ENCODE measurements around the gene DDX50.
A peak's percentile ranks its signal among the peaks of the same experiment; 100 is the strongest.

Gene DDX50

GRCh38 chr10:68895041-68895440 is 6.1 kb upstream of the DDX50 start:
- no peak for TF ChIP-seq CTCF (IDR thresholded peaks at IDR 0.05; ENCODE audit: low read depth, low read length)
- Histone ChIP-seq H3K4me3 (ENCODE audit: low read depth, low read length) (no peak overlapping the region), H3K27ac (no peak overlapping the region), H3K27me3 (ENCODE audit: insufficient read depth, low read depth, severe bottlenecking) (no peaks in the 10 kb centered on the region), H3K9me3 (ENCODE audit: severe bottlenecking) (no peaks in the 10 kb centered on the region), H3K36me3 (no peaks in the 10 kb centered on the region)
- no peak for DNase-seq

GRCh38 chr10:68897336-68897741 is 3.8 kb upstream of the DDX50 start:
- Histone ChIP-seq H3K27ac (no peak overlapping the region), H3K4me3 (ENCODE audit: low read depth, low read length) (no peak overlapping the region), H3K9me3 (ENCODE audit: severe bottlenecking) (no peaks in the 10 kb centered on the region), H3K27me3 (ENCODE audit: insufficient read depth, low read depth, severe bottlenecking) (no peaks in the 10 kb centered on the region), H3K36me3 (peaks cover 5% of the 10 kb centered on the region)
- peak; percentile 46 for TF ChIP-seq CTCF (IDR thresholded peaks at IDR 0.05; ENCODE audit: low read depth, low read length)
- DNase-seq = peak; percentile 65

GRCh38 chr10:68899186-68899745 is 1.8 kb upstream of the DDX50 start:
- Histone ChIP-seq H3K27ac (peak overlapping the region; percentile 99), H3K9me3 (ENCODE audit: severe bottlenecking) (no peaks in the 10 kb centered on the region)

GRCh38 chr10:68900427-68901104 is 549 bp upstream of the DDX50 start:
- TF ChIP-seq CTCF (IDR thresholded peaks at IDR 0.05; ENCODE audit: low read depth, low read length) = no peak
- H3K4me3 ChIP-seq (ENCODE audit: low read depth, low read length) = peak overlapping the region; percentile 99
- DNase-seq = peak; percentile 93

More at GRCh38 chr10:68899186-68899745, 1.8 kb upstream of the DDX50 start:
- Histone ChIP-seq H3K27me3 (ENCODE audit: insufficient read depth, low read depth, severe bottlenecking) (no peaks in the 10 kb centered on the region), H3K4me3 (ENCODE audit: low read depth, low read length) (peak overlapping the region; percentile 99), H3K36me3 (peaks cover 7% of the 10 kb centered on the region)
- peak; percentile 23 for DNase-seq
- TF ChIP-seq CTCF (IDR thresholded peaks at IDR 0.05; ENCODE audit: low read depth, low read length) = no peak

GRCh38 chr10:68902382-68902781 is 1.3 kb downstream of the DDX50 start:
- peak overlapping the region; percentile 99 for H3K4me3 ChIP-seq (ENCODE audit: low read depth, low read length)
- no peaks in the 10 kb centered on the region for H3K27me3 ChIP-seq (ENCODE audit: insufficient read depth, low read depth, severe bottlenecking)
- peaks cover 18% of the 10 kb centered on the region for H3K36me3 ChIP-seq
- DNase-seq = no peak
- TF ChIP-seq CTCF (IDR thresholded peaks at IDR 0.05; ENCODE audit: low read depth, low read length) = no peak
- H3K27ac ChIP-seq = no peak overlapping the region
- H3K9me3 ChIP-seq (ENCODE audit: severe bottlenecking) = no peaks in the 10 kb centered on the region

More at GRCh38 chr10:68900427-68901104, 549 bp upstream of the DDX50 start:
- Histone ChIP-seq H3K36me3 (peaks cover 10% of the 10 kb centered on the region), H3K27ac (peak overlapping the region; percentile 99), H3K27me3 (ENCODE audit: insufficient read depth, low read depth, severe bottlenecking) (no peaks in the 10 kb centered on the region), H3K9me3 (ENCODE audit: severe bottlenecking) (no peaks in the 10 kb centered on the region)

Data from WERI-Rb-1 (cell line).